ENCODE results near the gene BANF1. TPM values are rescaled to one million over a fixed set of nuclear protein-coding genes. Genes with fewer than 3 reads are reported as not detected.

The BANF1 gene
- total and polyA plus RNA-seq, 2 of the 13 experiments (the other 11 are each of a cell fraction or from before 2014, with no cell fraction given): 40.5 to 86.5 TPM

- H3K4me3 ChIP-seq (replicated peaks in 1 of 3; ENCODE audit: insufficient read depth in 1 of 3, low read depth in 2 of 3, low read length in 3 of 3): no peak overlapping the region
- in situ Hi-C loops (cut with HindIII; ENCODE audit: extremely low pct_ligation_motif_present, low pct_unique_long_range_greater_than_20kb) (no loop called here), intact Hi-C loops (cut with micrococcal nuclease; ENCODE audit: unreplicated experiment) (no loop called here)
- no peak overlapping the region for H3K4me2 ChIP-seq (ENCODE audit: low read depth, low read length)
- DNase-seq (ENCODE audit: low spot score): no peak
- H3K79me2 ChIP-seq (ENCODE audit: insufficient read depth, low read length): peaks cover 31% of the 10 kb centered on the region
- H3K9me3 ChIP-seq (ENCODE audit: low read length): no peaks in the 10 kb centered on the region
- CTCF ChIA-PET (ENCODE audit: low intra/inter-chr PET ratio, low total read pairs): no interaction called here
- no peak overlapping the region for H3K27ac ChIP-seq (ENCODE audit: extremely low read length, insufficient read depth, low read length)
- no peaks in the 10 kb centered on the region; a peak in 2 of 5 replicates for H3K27me3 ChIP-seq (ENCODE audit: control insufficient read depth in 1 of 2, insufficient read depth in 2 of 2, low read length in 2 of 2)
- no peak overlapping the region for H3K9ac ChIP-seq (ENCODE audit: insufficient read depth, low read depth, low read length)
- no TSS peak for BruUV-seq (replicated peaks)
- no peak for FAIRE-seq
- TF ChIP-seq PAX8 (CRISPR knock-in tag; IDR thresholded peaks at IDR 0.05; ENCODE audit: borderline replicate concordance): no peak
- no peak for TF ChIP-seq REL (CRISPR knock-in tag; conservative IDR thresholded peaks at IDR 0.05)
- TF ChIP-seq TBX3 (IDR thresholded peaks at IDR 0.05; ENCODE audit: borderline replicate concordance): no peak
- TF ChIP-seq SOX6 (IDR thresholded peaks at IDR 0.05): no peak
- TF ChIP-seq SOX6 (CRISPR knock-in tag; IDR thresholded peaks at IDR 0.05): no peak
- no peak for TF ChIP-seq RXRB (CRISPR knock-in tag; IDR thresholded peaks at IDR 0.05; ENCODE audit: borderline replicate concordance)
- TF ChIP-seq ZNF282 (IDR thresholded peaks at IDR 0.05; ENCODE audit: partially characterized antibody): no peak
- TF ChIP-seq EEA1 (CRISPR knock-in tag; IDR thresholded peaks at IDR 0.05; ENCODE audit: borderline replicate concordance): no peak
- TF ChIP-seq POLR2AphosphoS2 (IDR thresholded peaks at IDR 0.05; ENCODE audit: low read depth, low read length): no peak
- no peak for TF ChIP-seq KAT7 (CRISPR knock-in tag; IDR thresholded peaks at IDR 0.05; ENCODE audit: borderline replicate concordance)
- TF ChIP-seq ZNF557 (CRISPR knock-in tag; IDR thresholded peaks at IDR 0.05): no peak
- no peak for TF ChIP-seq ZNF660 (CRISPR knock-in tag; IDR thresholded peaks at IDR 0.05; ENCODE audit: borderline replicate concordance, low read depth)
- no peak for TF ChIP-seq ZSCAN9 (CRISPR knock-in tag; IDR thresholded peaks at IDR 0.05; ENCODE audit: borderline replicate concordance)
- no peak for TF ChIP-seq NFE2L1 (CRISPR knock-in tag; IDR thresholded peaks at IDR 0.05; ENCODE audit: borderline replicate concordance)
- POLR2A ChIA-PET: interaction anchor here (0.9 kb wide), 1 partner anchor 18 kb away, joined by 3 read pairs; no protein-coding TSS in a partner anchor
- peaks cover 44% of the 10 kb centered on the region for H3K4me1 ChIP-seq (ENCODE audit: insufficient read depth, low read length)
- ATAC-seq: no peak
- peaks cover 8 to 19% of the 10 kb centered on the region in 2 experiments for H3K36me3 ChIP-seq (replicated peaks in 1 of 2; ENCODE audit: control insufficient read depth in 1 of 2, insufficient read depth in 2 of 2, low read length in 2 of 2)
- no peak overlapping the region for H2AFZ ChIP-seq (ENCODE audit: low read length)
- no peaks in the 10 kb centered on the region for H4K20me1 ChIP-seq (ENCODE audit: insufficient read depth, low read length)
- 79% methylated on average over 4 of the region's 4 CpGs for WGBS (ENCODE audit: low lambda C conversion rate)
Measured at GRCh38 chr11:66004186-66004585, 1.9 kb downstream of the BANF1 start.

Data from HepG2 (cell line).